HG03558 (cell line): Measurements from ENCODE around the gene ABCC1.

Experiments
- ATAC-seq: cut with Tn5 transposase; IDR thresholded peaks from one replicate; pipeline ENCODE4 v1.9.1; 2021; ENCODE audit warnings: moderate number of reproducible peaks; ENCODE audit not compliant: unreplicated experiment; ENCODE audit errors: extremely low read depth

The ABCC1 gene

DNA sequence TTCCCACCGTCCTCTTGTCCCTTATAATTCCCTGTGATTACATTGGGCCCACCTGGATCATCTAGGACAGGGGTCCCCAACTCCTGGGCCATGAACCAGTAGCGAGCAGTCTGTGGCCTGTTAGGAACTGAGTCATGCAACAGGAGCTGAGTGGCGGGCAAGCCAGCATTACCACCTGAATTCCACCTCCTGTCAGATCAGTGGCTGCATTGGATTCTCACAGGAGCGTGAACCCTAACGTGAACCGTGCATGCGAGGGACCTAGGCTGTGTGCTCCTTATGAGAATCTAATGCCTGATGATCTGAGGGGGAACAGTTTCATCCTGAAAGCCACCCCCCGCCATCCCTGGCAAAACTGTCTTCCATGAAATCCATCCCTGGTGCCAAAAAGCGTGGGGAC, 36.8 kb downstream of the ABCC1 start:
- no peak for ATAC-seq

DNA sequence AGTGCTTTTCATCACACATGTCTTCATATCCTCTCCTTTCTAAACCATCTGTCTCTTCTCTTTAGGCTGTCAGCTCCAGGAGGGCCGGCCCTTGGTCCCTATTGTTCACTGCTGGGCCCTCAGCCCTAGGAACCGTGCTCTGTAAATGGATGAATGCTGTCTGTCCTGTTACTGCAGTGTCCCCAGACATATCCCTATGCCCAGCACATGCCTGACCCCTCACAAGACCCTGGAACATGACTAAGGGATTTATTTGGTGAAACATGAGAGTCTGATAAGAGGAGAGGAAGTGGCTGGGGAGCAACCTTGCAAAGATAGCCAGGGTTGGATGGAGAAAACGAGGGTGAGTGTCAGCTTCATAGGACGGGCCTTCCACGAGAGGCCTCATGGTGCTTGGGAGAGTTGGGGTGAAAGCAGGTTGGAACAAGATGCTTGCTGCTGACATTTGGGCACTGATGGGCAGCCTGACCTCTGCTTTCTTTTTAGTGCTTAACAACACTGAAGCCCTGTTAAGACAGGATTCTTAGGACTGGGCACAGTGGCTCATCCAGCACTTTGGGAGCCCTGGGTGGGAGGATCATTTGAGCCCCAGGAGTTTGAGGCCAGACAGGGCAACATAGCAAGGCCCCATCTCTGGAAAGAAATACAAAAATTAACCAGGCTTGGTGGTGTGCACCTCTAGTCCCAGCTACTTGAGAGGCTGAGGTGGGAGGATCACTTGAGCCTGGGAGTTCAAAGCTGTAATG, 39.0 kb downstream of the ABCC1 start:
- no peak for ATAC-seq

DNA sequence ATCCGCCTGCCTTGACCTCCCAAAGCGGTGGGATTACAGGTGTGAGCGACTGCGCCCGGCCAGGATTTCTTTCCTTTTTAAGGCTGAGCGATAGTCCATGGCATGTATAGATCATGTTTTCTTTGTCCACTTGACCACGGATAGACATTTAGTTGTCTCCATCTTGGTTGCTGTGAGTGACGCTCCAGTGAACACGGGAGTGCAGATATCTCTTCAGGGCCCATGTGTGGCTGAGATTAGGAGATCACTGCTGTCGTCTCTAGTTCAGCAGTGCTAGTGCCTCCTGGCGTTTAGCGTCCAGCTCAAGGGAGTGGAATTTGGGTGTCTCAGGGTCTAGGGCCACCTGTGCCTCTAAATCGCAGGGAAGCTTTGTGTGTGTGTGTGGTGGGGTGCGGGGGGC, 41.5 kb downstream of the ABCC1 start:
- no peak for ATAC-seq

DNA sequence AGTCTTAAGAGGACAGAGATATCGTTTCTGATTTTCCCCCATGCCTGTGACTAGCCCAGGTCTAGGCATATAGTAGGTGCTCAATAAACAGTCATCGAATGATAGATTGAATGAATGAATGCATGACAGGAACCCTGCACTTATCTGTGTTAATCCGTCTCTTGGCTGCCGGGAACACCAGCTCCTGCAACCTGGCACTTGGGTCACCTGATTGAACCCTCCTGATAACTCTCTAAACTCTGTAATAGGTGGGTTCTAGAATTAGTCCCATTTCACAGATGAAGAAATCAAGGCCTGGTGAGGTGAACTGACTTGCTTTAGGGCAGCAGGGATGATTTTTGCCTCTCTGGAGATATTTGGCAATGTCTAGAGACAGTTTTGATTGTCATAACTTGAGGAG, 43.7 kb downstream of the ABCC1 start:
- no peak for ATAC-seq

DNA sequence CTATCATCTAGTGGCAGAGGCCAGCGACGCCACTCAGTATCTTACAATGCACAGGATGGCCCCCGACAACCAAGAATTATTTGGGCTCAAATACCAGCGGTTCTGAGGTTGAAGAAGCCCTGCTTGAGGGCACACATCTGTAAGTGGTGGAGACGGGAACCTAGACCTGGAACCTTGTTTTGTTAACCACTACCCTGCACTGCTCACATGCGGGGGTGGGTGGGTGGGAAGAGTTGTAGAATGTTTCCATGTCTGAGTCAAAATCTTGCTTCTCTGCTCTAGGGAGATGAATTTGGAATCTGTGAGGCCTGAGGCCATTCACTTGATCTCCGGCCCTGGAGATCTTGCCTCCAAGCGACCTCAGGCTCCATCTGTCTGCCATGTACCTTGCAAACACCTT, 44.1 kb downstream of the ABCC1 start:
- no peak for ATAC-seq

DNA sequence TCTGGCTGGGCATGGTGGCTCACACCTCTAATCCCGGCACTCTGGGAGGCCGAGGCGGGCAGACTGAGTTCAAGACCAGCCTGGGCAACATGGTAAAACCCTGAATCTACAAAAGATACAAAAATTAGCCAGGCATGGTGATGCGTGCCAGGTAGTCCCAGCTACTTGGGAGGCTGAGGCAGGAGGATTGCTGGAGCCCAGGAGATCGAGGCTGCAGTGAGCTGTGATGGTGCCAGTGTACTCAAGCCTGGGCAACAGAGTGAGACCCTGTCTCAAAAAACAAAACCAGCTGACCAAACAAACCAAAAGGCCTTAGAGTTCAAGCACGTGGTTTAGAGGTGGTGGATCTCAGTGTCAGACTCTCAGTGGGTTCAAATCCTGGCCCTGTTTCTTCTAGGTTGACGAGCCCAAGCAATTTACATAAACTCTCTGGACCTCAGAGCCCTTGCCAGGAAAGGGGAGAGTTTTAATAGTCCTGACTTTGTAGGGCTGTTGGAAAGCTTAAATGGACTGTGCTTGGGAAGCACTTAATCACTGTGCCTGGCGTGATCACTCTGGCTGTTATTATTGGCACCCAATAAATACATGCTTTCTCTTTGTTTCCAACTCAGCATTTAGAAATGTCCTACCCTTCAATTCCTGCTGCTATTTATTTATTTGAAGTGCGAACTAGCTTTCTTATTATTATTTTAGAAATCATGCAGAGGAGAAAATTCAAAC, 44.7 kb downstream of the ABCC1 start:
- ATAC-seq = no peak

GRCh38 chr16:15996432-15997109, 47.2 kb downstream of the ABCC1 start:
- no peak for ATAC-seq

- ATAC-seq = no peak
Observed at GRCh38 chr16:16000685-16001084, 51.3 kb downstream of the ABCC1 start.

DNA sequence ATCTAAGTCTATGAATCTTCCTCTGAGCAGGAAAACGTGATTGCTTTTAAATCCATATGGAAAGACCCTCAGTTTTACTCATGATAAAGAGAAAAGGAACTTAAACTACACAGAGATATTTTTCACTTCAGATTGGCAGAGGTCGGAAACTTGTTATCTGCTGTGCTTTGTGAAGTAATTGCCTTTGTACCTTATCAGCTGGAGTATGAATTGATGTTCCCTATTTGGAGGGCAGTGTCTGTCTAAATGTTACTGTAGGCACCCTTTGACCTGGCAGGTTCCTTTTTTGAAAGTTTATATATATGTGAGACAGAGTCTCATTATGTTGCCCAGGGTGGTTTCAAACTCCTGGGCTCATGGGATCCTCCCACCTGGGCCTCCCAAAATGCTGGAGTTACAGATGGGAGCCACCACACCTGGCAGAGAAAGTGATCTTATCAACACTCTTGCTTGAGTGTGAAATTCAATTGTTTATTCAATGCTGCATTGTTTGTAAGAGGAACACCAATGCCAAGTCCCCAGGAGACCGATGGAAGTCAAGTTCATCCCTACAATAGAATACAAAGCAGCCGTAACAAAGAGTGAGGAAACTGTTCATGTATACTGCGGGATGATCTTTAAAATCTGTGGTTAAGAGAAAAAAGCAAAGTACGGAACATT, 52.3 kb downstream of the ABCC1 start:
- no peak for ATAC-seq

GRCh38 chr16:16003719-16004313, 54.4 kb downstream of the ABCC1 start:
- ATAC-seq = no peak

DNA sequence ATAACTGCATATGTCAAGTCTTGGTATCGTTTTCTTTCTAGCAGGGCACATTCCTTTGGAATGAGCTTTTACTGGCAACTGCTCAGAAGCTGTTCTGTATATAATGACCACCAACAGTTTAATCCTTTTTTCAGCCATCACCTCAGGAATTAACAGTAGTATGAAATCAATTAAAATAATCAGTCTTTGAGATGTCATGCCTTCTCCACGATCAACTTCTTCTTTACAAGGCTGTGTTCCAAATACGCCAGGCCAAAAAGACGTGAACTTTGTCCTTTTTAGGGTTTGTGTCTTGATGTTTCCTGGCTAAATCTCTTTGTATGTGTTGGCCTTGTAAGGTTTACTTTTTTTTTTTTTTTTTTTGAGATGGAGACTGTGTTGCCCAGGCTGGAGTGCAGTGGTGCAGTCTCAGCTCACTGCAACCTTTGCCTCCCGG, 54.9 kb downstream of the ABCC1 start:
- no peak for ATAC-seq

DNA sequence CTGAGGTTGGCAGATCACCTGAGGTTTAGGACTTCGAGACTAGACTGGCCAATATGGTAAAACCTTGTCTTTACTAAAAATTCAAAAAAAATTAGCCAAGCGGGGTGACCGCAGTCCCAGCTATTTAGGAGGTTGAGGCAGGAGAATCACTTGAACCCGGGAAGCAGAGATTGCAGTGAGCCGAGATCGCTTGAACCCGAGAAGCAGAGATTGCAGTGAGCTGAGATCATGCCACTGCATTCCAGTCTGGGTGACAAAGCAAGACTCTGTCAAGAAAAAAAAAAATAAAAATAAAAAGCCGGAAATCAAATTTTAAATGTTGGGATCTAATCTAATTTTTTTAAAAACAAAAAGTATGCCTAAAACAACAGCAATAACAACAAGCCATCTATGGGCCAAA, 56.3 kb downstream of the ABCC1 start:
- no peak for ATAC-seq

- no peak for ATAC-seq
Observed at GRCh38 chr16:16006650-16007049, 57.2 kb downstream of the ABCC1 start.

DNA sequence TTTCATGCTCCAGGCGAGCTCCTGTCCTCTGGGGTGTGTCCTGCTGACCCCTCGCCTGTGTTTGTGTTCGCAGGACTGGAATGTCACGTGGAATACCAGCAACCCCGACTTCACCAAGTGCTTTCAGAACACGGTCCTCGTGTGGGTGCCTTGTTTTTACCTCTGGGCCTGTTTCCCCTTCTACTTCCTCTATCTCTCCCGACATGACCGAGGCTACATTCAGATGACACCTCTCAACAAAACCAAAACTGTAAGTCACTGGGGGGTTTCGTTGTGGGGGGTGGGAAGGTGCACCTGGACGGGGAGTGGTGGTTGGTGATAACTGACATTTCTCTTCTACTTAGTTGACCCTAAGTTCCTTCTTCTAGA, 58.3 kb downstream of the ABCC1 start:
- ATAC-seq = no peak

- no peak for ATAC-seq
Observed at GRCh38 chr16:16008666-16009065, 59.2 kb downstream of the ABCC1 start.

DNA sequence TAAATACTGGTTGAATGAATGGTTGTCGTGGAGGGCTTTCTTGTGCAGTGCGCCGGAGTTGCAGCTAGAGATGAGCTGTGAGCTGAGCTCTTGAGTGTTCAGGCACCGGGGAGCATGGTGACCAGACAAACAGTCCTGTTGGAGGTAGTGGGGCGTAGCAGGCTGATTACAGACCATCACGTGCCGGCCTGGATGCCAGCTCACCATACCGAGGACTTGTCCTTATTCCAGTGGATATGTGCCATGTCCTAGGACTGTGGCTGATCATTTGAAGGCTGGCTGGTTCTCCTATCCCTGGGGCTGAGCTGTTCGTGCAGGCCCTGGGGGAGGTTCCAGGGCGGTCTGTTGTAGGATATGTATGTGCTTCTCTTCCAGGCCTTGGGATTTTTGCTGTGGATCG, 60.0 kb downstream of the ABCC1 start:
- ATAC-seq = no peak

DNA sequence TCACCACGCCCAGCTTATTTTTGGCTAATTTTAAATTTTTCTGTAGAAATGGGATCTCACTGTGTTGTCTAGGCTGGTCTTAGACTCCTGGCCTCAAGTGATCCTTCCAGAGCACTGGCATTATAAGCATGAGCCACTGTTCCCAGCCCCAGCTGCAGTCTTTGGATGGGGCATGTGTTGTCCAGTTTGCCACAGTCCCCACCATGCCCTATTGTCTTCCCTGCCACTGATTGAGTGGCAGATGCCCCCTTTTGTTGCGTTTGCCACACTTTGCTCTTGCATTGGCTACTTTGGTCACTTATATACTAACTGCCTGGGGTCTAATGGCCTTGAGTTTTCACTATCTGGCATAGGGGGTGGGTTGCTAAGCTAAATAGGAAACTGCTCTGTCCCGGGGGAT, 60.8 kb downstream of the ABCC1 start:
- ATAC-seq = no peak

- no peak for ATAC-seq
Observed at GRCh38 chr16:16012144-16012543, 62.7 kb downstream of the ABCC1 start.

- ATAC-seq = no peak
Observed at GRCh38 chr16:16013812-16014211, 64.4 kb downstream of the ABCC1 start.
